GM12878 (cell line): ENCODE data around the gene TOM1L1. TPM values are rescaled to one million over a fixed set of nuclear protein-coding genes. Genes with fewer than 3 reads are reported as not detected.

Experiments
- ATAC-seq: fragments of 200-7000 bp; cut with Tn5 transposase; 3 replicates; pipeline ENCODE4 v1.9.1; 2020; ENCODE audit warnings: mild to moderate bottlenecking, moderate library complexity
- BruUV-seq: library from RNA; stranded (reverse); fragments of 400-500 nt; replicated peaks from 2 replicates; lab custom pipeline; 2021; lab: Mats Ljungman, UMichigan
- CTCF ChIA-PET: fragments of 300-600 bp; sonication (Branson Sonifier 250); formaldehyde crosslinking; extraction: SDS; loops from one replicate; lab custom pipeline; 2021; ENCODE audit warnings: inconsistent platforms; lab: Yijun Ruan, JAX
- POLR2A ChIA-PET: fragments of 350-600 bp; formaldehyde crosslinking; extraction: SDS; loops from one replicate; lab custom pipeline; 2021; ENCODE audit warnings: inconsistent platforms; lab: Charles Lee
- RAD21 ChIA-PET: fragments of 300-600 bp; sonication (Branson Sonifier 250); formaldehyde crosslinking; loops from one replicate; lab custom pipeline; 2023; ENCODE audit warnings: antibody characterized with exemption; ENCODE audit not compliant: unreplicated experiment; lab: Charles Lee
- SMC1A ChIA-PET: fragments of 300-600 bp; sonication (Branson Sonifier 250); formaldehyde crosslinking; loops from one replicate; lab custom pipeline; 2023; ENCODE audit not compliant: unreplicated experiment, uncharacterized antibody; lab: Charles Lee
- DNase-seq: peaks from one replicate; pipeline ENCODE4 v3.0.0-alpha.2; 2011; ENCODE audit warnings: low read depth, low spot score
- FAIRE-seq: peaks from 3 replicates; lab custom pipeline; 2011; peaks lifted over from hg19 to GRCh38; lab: Jason Lieb, UNC
- H2AFZ ChIP-seq: 2 replicates; pipeline ENCODE4 v1.6.0; 2011; ENCODE audit warnings: low read depth, low read length, control low read depth; ENCODE audit not compliant: control insufficient read depth
- H3K27ac ChIP-seq: 2 replicates; pipeline ENCODE4 v1.5.1; 2011; ENCODE audit warnings: control low read depth; ENCODE audit not compliant: control insufficient read depth, insufficient read depth
- H3K27me3 ChIP-seq, 2 experiments: replicated peaks in 1 of 2; 2 replicates each; pipeline versions ENCODE4 v1.6.0 to v1.6.1; 2011; ENCODE audit warnings: low read length in 1 of 2; ENCODE audit not compliant: control insufficient read depth in 2 of 2, insufficient read depth in 2 of 2
- H3K36me3 ChIP-seq, 2 experiments: 2 replicates each; pipeline ENCODE4 v1.5.1; 2011; ENCODE audit warnings: low read length in 1 of 2; ENCODE audit not compliant: control insufficient read depth in 2 of 2, insufficient read depth in 2 of 2
- H3K4me1 ChIP-seq: 2 replicates; pipeline ENCODE4 v1.6.1; 2011; ENCODE audit warnings: mild to moderate bottlenecking, low read length, moderate library complexity, mixed read lengths; ENCODE audit not compliant: control insufficient read depth, insufficient read depth
- H3K4me2 ChIP-seq: 2 replicates; pipeline ENCODE4 v1.6.0; 2011; ENCODE audit warnings: control low read depth; ENCODE audit not compliant: control insufficient read depth, insufficient read depth
- H3K4me3 ChIP-seq: fragments of 200-600 bp; sonication (generic); 2 replicates; pipeline ENCODE4 v1.5.1; 2016
- H3K79me2 ChIP-seq: 2 replicates; pipeline ENCODE4 v1.6.0; 2011; ENCODE audit warnings: low read length; ENCODE audit not compliant: control insufficient read depth, insufficient read depth
- H3K9ac ChIP-seq: 2 replicates; pipeline ENCODE4 v1.8.0; 2011; ENCODE audit warnings: low read length, control low read depth, mixed read lengths; ENCODE audit not compliant: control insufficient read depth, insufficient read depth
- H3K9me3 ChIP-seq: replicated peaks from 3 replicates; pipeline ENCODE4 v1.5.1; 2011; ENCODE audit warnings: mild to moderate bottlenecking, low read length; ENCODE audit not compliant: control insufficient read depth, insufficient read depth
- H4K20me1 ChIP-seq: 2 replicates; pipeline ENCODE4 v1.6.0; 2011; ENCODE audit not compliant: control insufficient read depth, insufficient read depth
- BRCA1 ChIP-seq: IDR thresholded peaks from 2 replicates; pipeline ENCODE4 v1.6.1; 2011; ENCODE audit warnings: low read depth, low read length, improper control_type of control experiment
- CBFB ChIP-seq: IDR thresholded peaks from 2 replicates; pipeline ENCODE4 v1.6.1; 2016; ENCODE audit warnings: antibody characterized with exemption, low read depth
- ESRRA ChIP-seq: IDR thresholded peaks from 2 replicates; pipeline ENCODE4 v1.6.1; 2012; ENCODE audit warnings: mild to moderate bottlenecking, low read length, improper control_type of control experiment
- GABPA ChIP-seq: IDR thresholded peaks from 2 replicates; pipeline ENCODE4 v1.6.1; 2014; ENCODE audit warnings: antibody characterized with exemption, low read depth, mild to moderate bottlenecking, inconsistent platforms
- MEF2B ChIP-seq: fragments of 450-650 bp; IDR thresholded peaks from 2 replicates; pipeline ENCODE4 v1.6.1; 2018; ENCODE audit warnings: mild to moderate bottlenecking, moderate library complexity; ENCODE audit not compliant: partially characterized antibody, poor library complexity, severe bottlenecking
- MTA2 ChIP-seq: fragments of 450-650 bp; IDR thresholded peaks from 2 replicates; pipeline ENCODE4 v1.6.1; 2016; ENCODE audit warnings: low read depth, mild to moderate bottlenecking, moderate library complexity
- POU2F2 ChIP-seq: IDR thresholded peaks from 3 replicates; pipeline ENCODE4 v1.6.1; 2011; ENCODE audit warnings: low read depth, mild to moderate bottlenecking, low read length, borderline replicate concordance
- RBBP5 ChIP-seq: fragments of 200-600 bp; sonication (generic); conservative IDR thresholded peaks from 2 replicates; pipeline ENCODE4 v1.6.1; 2016
- RFX5 ChIP-seq: IDR thresholded peaks from 2 replicates; pipeline ENCODE4 v1.6.1; 2011; ENCODE audit warnings: low read depth, low read length, improper control_type of control experiment
- TBL1XR1 ChIP-seq: IDR thresholded peaks from 2 replicates; pipeline ENCODE4 v1.6.1; 2012; ENCODE audit warnings: low read depth, low read length, improper control_type of control experiment
- WRNIP1 ChIP-seq: IDR thresholded peaks from 2 replicates; pipeline ENCODE4 v1.6.1; 2011; ENCODE audit warnings: low read depth, low read length, improper control_type of control experiment, borderline replicate concordance
- in situ Hi-C: fragments of 300-500 bp; cut with MboI; formaldehyde crosslinking; loops from 9 replicates; pipeline ENCODE4 v1.14.3; 2018; ENCODE audit warnings: mixed read lengths
- intact Hi-C: fragments of 100-400 bp; cut with micrococcal nuclease; formaldehyde crosslinking; loops from one replicate; pipeline ENCODE4 v1.14.2; 2022; ENCODE audit not compliant: unreplicated experiment
- polyA plus RNA-seq, 11 experiments: library from polyadenylated mRNA; depleted of rRNA in 4 of 11; unstranded in 6 of 11; stranded (reverse) in 5 of 11; fragments of >200 nt; fragmentation: Nextera tagmentation in 4 of 11; fragmentation: Illumina TruSeq in 1 of 11; extraction: Ambion mirVana in 4 of 11; extraction: Trizol in 1 of 11; gene quantifications; 1 replicate in 1 of 11; 2 replicates in 10 of 11; pipeline versions ENCODE4 v1.2.1 to v1.2.3, GENCODE V29; 2011 to 2016; ENCODE audit warnings: inconsistent platforms in 2 of 11, missing spikeins in 2 of 11, low read depth in 1 of 11
- total RNA-seq, 4 experiments: library from RNA; depleted of rRNA in 3 of 4; stranded (reverse); fragments of >200 nt in 3 of 4; fragmentation: Illumina TruSeq in 1 of 4; extraction: Trizol in 1 of 4; gene quantifications; 2 replicates each; pipeline versions ENCODE4 v1.2.1 to v1.2.3, GENCODE V29; 2013 to 2021
- TF ChIP-seq, protein P1 (sequence below): fragments of 450-650 bp; formaldehyde crosslinking; IDR thresholded peaks from 2 replicates; pipeline ENCODE4 v1.5.0; 2022; ENCODE audit warnings: mild to moderate bottlenecking, missing genetic modification characterization
- TF ChIP-seq, protein P2 (sequence below): fragments of 450-650 bp; IDR thresholded peaks from 2 replicates; pipeline ENCODE4 v1.6.1; 2018; ENCODE audit warnings: borderline replicate concordance, mild to moderate bottlenecking; ENCODE audit not compliant: partially characterized antibody
- TF ChIP-seq, protein P3 (sequence below): IDR thresholded peaks from 2 replicates; pipeline ENCODE4 v1.6.1; 2011; ENCODE audit warnings: low read depth, mild to moderate bottlenecking, low read length, moderate library complexity, borderline replicate concordance; ENCODE audit errors: extremely low read depth

Gene TOM1L1
- total and polyA plus RNA-seq, 10 of the 15 experiments (the other 5 are each of a cell fraction or from before 2014, with no cell fraction given): 1.9 to 8.8 (median 2.5) TPM

DNA sequence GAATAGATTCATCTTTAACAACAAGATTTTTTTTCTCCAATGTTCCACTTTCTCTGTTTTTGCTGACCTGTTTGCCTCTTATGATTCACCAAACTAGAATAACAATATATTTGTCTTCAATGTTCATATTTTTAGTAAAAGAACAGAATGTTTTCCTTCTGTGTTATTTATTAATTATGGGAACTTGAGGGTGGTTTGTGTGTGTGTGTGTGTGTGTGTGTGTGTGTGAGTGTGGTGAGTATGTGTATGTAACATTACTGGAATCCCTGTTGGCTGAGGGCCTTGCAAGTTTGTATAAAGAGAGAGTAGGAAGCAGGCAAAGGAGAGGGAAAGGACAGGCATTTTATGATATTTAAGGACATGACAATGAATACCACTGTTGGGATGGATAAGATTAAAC lies 81.7 kb downstream of the TOM1L1 start (continued):
- TF ChIP-seq, protein P1, sequence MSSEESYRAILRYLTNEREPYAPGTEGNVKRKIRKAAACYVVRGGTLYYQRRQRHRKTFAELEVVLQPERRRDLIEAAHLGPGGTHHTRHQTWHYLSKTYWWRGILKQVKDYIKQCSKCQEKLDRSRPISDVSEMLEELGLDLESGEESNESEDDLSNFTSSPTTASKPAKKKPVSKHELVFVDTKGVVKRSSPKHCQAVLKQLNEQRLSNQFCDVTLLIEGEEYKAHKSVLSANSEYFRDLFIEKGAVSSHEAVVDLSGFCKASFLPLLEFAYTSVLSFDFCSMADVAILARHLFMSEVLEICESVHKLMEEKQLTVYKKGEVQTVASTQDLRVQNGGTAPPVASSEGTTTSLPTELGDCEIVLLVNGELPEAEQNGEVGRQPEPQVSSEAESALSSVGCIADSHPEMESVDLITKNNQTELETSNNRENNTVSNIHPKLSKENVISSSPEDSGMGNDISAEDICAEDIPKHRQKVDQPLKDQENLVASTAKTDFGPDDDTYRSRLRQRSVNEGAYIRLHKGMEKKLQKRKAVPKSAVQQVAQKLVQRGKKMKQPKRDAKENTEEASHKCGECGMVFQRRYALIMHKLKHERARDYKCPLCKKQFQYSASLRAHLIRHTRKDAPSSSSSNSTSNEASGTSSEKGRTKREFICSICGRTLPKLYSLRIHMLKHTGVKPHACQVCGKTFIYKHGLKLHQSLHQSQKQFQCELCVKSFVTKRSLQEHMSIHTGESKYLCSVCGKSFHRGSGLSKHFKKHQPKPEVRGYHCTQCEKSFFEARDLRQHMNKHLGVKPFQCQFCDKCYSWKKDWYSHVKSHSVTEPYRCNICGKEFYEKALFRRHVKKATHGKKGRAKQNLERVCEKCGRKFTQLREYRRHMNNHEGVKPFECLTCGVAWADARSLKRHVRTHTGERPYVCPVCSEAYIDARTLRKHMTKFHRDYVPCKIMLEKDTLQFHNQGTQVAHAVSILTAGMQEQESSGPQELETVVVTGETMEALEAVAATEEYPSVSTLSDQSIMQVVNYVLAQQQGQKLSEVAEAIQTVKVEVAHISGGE (CRISPR knock-in tag): no peak
- TF ChIP-seq, protein P2, sequence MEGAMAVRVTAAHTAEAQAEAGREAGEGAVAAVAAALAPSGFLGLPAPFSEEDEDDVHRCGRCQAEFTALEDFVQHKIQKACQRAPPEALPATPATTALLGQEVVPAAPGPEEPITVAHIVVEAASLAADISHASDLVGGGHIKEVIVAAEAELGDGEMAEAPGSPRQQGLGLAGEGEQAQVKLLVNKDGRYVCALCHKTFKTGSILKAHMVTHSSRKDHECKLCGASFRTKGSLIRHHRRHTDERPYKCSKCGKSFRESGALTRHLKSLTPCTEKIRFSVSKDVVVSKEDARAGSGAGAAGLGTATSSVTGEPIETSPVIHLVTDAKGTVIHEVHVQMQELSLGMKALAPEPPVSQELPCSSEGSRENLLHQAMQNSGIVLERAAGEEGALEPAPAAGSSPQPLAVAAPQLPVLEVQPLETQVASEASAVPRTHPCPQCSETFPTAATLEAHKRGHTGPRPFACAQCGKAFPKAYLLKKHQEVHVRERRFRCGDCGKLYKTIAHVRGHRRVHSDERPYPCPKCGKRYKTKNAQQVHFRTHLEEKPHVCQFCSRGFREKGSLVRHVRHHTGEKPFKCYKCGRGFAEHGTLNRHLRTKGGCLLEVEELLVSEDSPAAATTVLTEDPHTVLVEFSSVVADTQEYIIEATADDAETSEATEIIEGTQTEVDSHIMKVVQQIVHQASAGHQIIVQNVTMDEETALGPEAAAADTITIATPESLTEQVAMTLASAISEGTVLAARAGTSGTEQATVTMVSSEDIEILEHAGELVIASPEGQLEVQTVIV: no peak

DNA sequence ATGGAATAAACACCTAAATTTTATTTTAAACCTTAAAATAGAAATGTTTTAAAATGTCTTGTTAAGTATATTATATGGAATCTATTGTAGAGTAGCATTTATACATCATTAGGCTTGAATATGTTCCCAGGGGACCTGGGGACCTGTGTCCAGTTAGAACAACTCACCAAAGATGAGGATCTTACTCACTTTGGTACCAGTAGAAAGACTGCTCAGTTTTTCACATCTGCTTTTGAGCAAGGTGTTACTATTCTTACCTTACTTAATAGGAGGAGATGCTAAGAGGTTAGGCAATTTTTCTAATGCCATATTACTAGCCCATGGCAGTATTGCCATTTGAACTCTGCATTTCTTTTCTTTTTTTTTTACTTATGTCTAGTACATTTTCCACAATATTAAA lies 82.6 kb downstream of the TOM1L1 start:
- POLR2A ChIA-PET: no interaction called here
- Histone ChIP-seq H4K20me1 (no peaks in the 10 kb centered on the region), H3K4me3 (no peak overlapping the region), H3K9ac (no peak overlapping the region), H3K4me2 (no peak overlapping the region), H3K36me3 (no peaks in the 10 kb centered on the region), H3K27me3 (no peaks in the 10 kb centered on the region), H3K9me3 (peaks cover 3% of the 10 kb centered on the region; the same call in 2 of the 3 replicates), H2AFZ (no peak overlapping the region), H3K27ac (no peak overlapping the region), H3K4me1 (no peaks in the 10 kb centered on the region), H3K79me2 (no peaks in the 10 kb centered on the region)
- in situ Hi-C loops: no loop called here
- SMC1A ChIA-PET: interaction anchor here (0.6 to 2.8 kb wide), 3 partner anchors 9 to 1296 kb away, joined by 3 to 9 read pairs (median 4); no protein-coding TSS in a partner anchor
- CTCF ChIA-PET: interaction anchor here (0.6 to 1.3 kb wide), 2 partner anchors 9 to 10 kb away, joined by 3 to 4 read pairs; no protein-coding TSS in a partner anchor
- intact Hi-C loops: no loop called here
- RAD21 ChIA-PET: interaction anchor here (1.1 kb wide), 1 partner anchor 9 kb away, joined by 3 read pairs; no protein-coding TSS in a partner anchor
- no TSS peak for BruUV-seq
- no peak for FAIRE-seq
- no peak for DNase-seq
- peak; percentile 91 for ATAC-seq
- TF ChIP-seq MEF2B: peak; percentile 50
- no peak for TF ChIP-seq TBL1XR1
- no peak for TF ChIP-seq ESRRA
- TF ChIP-seq BRCA1: no peak
- no peak for TF ChIP-seq CBFB
- 0 out of 2 replicates have a peak, but pooled peaks have one; percentile 13 for TF ChIP-seq MTA2
- TF ChIP-seq WRNIP1: no peak
- TF ChIP-seq, protein P3, sequence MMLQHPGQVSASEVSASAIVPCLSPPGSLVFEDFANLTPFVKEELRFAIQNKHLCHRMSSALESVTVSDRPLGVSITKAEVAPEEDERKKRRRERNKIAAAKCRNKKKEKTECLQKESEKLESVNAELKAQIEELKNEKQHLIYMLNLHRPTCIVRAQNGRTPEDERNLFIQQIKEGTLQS: no peak
- no peak for TF ChIP-seq RBBP5
- TF ChIP-seq POU2F2: no peak
- no peak for TF ChIP-seq GABPA
- no peak for TF ChIP-seq RFX5
